GM18498 (cell line): ENCODE measurements around the gene NRG2.

Experiments used
- ATAC-seq: cut with Tn5 transposase; IDR thresholded peaks from one replicate; pipeline ENCODE4 v1.9.1; 2021; ENCODE audit warnings: mild to moderate bottlenecking, moderate library complexity; ENCODE audit not compliant: unreplicated experiment

Gene NRG2

DNA sequence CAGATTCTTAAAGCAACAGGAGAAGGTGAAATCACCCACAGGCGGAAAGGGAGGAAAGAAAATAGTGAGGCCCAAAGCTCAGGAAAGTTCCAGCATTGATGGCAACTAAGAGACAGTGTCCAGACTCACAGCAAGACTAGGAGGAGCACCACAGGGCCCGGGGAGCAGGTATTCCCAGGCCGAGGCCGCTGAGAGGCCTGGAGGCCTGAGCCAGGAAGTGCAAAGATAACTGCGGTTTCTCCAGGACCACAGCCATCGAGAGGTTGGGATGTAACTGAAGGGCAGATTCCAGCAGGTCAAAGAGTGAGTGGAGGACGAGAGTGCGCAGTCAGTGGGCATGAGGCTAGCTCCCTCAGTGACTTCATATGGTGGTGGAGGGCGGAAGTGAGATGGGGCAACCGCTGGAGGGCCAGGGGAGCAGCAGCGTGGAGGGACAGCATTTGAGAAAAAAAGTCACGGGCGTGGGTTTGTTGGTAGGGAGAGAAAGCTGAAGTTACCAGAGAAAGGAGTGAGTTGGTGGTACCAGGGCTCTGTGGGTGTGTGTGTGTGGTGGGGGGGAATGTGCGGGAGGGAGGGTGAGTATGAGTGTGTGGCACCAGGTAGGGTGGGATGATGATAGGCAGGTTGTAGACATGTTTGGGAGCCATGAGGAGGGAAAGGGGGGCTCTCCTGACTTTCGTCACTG, 157.8 kb downstream of the NRG2 start:
- no peak for ATAC-seq

DNA sequence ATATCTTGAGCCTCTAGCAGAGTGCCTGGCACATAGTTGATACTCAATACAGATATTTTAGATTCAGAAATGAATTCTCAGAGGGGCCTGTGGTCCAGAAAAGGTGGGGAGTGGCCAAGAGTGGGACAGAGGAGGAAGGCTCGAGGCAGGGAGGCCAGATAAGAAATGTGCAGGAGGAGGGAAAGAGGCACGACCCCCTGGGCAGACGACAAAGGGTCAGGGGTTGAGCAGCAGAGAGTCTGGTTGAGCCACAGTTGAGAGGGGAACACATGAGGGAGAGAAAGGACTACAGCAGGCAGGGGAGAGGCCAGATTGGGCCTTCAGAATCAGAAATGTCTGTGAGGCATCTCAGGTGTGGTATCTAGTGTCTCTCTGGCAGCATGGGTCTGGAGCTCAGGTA, 158.4 kb downstream of the NRG2 start:
- ATAC-seq = no peak

DNA sequence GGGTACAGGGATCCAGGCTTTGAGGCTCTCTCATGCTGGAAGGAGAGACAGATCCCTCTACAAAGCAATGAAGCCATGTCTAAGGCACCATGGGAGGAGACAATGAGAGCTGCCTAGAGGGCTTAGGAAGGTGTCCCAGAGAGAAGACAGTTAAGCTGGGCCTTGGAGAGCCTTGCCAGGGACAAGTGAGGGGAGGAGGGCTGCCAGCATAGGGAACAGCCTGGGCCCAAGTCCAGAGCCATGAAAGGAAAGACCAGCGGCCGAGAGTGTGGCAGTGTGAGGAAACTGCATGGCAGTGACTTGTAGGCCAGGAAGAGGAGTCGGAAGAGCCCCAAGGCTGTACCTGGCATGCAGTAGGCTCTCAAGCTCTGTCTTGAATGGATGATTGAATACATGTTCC, 159.0 kb downstream of the NRG2 start:
- ATAC-seq = no peak

DNA sequence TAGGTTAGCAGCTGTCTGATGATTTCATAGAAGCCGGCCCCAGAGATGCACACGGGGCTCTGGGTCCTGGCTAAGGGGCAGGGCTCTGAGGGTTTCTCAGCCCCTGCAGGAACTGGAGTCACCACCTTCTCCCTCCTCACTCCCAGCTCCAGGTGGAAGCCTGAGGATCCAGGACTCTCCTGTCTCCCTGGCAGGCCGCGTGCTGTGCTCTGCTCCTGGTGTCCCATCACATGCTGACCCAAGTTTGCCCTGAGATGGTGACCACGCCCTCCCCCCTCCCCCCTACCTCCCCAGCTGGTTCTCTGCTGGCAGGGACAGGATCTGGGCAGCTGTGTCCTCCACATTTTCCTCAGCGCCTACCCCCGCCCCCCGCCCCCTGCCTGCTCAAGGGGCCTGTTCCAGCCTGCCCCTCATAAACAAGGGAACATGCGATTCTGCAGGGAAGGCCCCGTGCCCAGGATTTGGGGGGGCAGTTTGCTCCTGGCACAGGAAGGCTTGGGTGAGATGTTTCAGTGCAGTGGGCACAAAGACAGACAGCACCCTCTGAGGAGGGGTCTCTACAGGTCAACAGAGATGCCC, 160.0 kb downstream of the NRG2 start:
- no peak for ATAC-seq

DNA sequence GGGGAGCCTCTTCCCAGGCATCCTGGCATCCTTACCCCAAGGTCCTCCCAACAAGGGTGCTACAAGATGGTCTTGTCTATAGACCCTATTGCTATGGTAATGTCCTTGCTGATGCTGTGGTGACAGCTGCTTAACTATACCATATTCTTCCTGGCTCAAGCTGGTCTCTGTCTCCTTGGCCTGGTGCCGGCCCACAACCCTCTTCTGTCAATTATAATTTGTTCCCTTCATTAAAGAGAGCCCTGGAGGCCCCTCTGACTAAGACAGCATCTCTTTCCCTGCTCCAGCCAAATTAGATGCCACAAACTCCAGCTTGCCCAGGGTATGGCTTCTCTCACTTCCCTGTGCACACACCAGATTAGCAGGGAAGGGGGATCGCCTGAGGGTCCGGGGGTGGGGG, 160.8 kb downstream of the NRG2 start:
- ATAC-seq = no peak

DNA sequence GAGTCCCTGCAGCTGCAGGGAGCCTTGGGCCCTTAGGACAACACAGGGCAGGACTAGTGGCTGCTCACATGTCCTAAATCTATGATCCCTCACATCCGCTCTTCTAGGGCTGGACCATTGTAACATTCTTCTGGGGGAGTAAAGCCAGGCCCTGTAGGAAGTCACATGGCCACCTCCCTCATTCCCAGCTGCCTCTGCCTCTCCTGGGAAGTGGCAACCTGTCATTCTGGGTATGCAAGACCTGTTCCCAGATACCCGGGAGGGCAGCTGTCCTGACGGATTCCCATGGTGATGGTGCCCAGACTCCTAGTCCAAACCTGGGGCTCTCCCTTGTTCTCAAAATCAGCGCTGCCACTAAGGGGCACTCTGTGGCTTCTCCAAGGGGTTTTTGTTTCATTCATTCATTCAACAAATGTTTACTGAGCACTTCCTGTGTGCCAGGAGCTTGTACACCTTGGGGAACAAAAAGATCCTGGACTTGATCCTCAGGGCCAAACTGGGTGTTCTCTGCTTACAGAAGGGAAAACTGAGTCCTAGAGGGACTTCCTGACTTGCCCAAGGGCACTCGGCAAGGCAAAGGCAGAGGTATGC, 161.9 kb downstream of the NRG2 start:
- no peak for ATAC-seq

DNA sequence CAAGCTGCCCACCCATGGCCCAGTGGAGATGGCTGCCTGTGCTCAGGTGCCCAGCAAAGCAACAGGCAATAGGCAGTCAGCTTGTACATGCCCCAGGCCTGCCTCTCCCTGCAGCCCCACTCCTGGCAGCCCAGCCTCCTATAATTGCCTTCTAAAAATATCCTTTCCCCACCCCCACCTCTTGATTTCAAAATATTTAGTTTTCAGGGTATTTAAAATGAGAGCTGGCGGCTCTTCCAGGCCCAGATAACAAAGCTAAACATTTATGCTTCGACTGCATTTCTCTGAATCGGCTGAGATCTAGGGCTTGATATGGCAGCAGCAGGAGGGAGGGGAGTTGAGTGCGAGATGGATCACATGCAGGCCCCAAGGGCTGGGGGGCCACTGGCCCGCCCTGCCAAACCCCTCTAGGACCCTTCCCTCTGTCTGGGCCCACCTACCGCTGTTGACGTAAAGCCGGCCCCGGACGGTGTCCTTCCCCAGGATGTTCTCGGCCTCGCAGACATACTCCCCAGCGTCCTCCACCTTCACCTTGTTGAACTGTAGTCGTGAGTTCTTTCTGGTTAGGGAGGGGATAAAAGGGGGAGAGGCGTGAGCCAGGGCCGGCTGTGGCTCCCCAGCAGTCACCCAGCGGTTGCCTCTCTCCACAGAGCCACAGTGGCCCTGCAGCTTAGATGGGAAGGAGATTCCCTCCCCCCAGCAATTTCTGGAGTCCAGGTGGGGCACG, 162.5 kb downstream of the NRG2 start:
- no peak for ATAC-seq

DNA sequence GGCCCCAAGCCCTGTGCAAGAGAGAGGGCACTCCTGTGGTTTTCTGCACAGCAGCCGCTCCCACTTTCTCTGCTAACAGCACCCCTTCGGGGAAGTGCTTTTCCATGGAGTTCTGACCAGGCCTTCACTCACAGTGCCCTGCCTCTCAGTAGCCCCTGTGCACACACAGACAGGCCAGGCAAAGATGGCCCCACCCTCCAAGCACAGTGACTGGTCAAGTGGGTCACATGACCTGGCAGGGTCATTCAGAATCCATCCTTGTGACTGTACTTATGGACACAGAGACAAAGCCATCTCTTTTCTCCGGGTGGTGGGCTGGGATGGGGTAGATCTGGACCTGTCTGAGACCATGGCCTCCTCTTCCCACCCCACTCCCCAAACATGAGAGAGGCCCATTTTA, 165.0 kb downstream of the NRG2 start:
- no peak for ATAC-seq

DNA sequence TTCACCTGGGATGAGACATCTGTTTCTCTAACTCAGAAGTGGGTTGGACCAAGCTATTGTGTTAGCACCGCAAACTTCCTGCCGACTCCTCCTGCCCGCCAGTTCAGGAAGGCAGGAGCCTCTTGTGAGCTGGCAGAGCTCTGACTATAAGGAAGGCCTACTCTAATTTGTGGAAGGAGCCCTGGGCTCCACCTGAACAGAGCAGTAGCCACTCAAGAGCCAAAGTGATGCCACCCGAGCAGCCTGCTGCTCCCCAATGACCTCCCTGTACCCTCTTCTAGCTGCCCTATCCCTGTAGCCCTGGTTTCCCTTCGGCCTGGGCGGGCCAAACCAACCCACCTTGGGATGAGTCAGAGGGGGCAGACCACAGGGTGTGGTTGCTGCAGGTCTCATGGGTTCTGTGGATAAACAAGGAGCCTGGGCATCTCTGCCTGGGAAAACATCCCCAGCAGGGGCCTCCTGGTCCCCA, 165.9 kb downstream of the NRG2 start:
- ATAC-seq = no peak

DNA sequence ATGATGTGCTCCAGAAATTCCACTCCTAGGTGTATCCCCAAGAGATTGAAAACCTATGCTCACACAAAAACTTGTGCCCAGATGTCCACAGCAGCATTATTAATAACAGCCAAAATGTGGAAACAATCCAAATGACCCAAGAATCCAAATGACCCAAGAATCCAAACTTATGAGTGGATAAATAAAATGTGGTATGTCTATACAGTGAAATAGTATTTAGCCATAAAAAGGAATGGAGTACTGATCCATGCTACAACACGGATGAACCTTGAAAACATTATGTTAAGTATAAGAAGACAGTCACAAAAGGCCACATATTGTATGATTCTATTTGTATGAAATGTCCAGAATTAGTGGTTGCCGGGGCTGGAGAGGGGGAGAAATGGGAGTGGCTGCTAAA, 167.1 kb downstream of the NRG2 start:
- ATAC-seq = no peak

DNA sequence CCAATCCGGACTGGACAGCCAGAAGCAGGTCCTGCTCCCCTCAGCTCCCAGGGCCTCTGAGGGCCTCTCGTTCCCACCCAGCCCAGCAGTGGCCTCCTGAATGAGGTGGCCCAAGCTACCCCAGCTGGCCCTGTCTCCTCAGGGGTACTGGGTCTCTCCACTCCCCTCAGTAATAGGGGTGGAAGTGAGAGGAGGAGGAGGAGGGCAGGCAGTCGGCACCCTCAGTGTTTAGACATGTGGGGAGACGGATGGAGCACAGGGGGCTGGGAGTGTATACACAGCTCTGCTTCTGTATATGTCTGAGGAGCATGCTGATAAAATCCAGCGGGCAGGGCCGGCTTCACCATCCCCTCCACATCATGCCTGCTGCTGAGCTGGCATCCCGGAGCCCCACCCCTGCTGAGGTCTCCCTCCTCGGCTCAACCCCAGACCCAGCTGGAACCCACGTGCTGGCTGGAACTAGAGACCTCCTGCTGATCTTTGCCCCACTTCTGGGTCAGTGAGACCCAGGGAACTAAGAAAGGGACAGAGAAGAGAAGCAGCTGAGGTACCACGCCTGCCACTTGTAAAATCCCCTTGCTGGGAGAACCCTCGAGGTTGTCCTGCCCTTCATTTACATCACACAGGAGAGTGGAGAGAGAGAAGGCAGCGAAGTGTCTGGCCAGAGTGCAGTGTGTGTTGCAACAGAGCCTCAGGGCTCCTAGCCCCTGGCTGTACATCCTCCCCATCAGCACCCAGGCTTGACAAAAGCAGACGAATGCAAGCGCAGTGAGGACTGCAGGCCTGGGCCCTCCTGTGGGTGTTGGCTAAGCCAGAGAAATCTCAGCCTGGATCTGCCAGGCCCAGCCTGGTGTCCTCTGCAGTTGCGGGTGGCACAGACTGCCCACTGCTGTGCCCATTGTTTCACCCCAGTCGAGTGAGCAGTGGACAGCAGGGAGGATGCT, 170.0 kb downstream of the NRG2 start:
- no peak for ATAC-seq

DNA sequence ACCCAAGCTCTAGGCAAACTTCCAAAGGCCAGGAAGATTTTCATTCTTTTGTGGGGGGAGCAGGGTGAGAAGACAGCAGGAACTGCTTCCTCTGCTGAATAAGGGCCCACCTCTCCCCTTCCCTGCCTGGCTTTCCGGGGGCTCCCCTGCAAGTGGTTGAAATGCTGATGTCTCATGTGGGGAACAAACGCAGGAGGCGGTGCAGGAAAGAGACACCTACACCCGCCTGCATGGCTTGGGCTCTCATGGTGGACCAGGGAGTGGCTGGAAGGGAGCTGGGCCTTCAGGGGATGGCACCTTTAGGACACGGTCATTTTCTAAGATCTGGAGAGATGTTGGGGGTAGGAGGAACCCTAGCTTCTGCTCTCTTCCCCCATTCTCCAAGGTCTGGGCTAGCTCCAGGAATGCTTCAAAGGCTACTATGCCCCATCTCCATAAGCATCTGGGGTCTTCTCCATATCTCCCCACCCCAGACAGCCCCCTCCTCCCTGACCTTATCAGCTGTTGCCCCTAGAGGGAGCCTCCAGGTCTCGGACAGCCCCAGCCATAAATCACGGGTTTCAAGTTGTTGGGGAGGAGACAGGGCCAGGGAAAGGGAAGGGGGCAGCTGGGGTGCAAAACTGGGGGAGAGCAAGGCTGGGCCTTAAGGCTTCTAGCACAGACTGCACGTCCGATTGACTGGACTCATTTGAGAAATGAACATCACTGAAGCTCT, 170.9 kb downstream of the NRG2 start:
- no peak for ATAC-seq

DNA sequence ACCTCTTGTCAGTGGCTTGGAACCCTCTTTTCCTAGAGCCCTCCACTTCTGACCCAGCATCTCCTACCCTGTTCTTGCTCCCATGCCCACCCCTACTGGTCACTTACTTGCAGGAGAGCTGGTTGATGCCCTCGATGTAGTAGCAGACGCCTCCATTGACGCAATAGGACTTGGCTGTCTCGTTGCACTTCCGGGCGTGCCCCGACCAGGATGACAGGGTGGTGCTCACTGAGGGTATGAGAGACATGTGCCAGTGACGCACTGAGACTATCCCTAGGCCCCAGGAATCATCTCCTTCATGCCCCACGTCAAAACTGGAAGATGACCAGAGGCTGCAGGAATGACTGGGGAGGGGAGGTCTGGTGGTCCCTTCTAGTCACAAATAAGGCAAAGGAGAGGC, 171.5 kb downstream of the NRG2 start:
- no peak for ATAC-seq

DNA sequence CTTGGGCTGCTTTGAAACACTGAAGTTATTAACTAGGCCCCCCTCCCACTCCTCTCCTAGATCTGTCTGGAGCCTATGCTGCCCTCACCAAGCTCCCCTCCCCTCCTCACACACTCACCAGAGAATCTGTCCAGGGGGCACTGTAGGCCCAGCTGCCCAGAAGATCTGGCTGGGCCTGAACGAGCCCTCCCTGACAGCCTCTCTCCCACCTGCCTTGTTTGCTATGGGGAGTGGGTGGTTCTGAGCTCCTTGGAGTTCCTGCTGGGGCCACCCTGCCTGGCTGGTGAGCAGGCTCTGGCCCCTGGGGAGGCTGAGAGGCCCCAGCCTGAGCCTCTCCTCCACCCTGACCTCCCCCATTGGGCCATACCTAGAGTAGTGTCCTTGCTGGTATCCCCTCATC, 172.4 kb downstream of the NRG2 start:
- no peak for ATAC-seq

DNA sequence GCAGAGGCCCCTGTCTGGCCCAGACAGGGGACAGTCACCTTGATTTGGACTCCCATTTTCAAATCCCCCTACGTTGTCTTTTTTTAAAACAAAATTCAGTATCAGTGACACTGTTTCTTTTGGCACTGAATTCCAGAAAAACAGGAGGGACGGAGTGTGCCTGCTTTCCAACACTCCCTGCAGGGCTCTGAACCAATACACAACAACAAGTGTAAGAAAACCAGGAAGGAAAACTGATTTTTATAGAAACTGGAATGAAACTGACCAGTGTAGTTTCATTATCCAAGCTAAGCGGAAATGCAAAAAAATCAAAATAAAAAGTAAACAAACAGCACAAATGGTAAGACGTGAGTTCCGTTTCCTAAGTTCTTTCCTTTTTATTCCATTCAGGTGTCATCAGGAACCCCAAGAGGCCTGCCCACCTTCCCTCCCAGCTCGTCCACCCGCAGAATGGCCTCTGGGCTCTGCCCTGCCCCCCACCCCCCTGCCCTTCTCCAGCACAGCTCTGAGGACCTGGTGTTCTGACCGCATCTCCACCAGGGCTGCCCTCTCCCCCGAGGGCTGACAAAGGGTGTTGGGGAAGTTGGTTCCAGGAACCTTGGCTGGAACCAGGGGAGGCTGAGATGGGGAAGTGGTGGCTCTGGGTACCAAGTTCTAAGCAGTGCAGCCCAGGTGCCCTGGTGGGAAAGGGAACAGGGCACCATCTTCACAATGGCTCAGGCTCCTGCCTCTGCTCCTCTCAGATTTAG, 173.9 kb downstream of the NRG2 start:
- no peak for ATAC-seq

DNA sequence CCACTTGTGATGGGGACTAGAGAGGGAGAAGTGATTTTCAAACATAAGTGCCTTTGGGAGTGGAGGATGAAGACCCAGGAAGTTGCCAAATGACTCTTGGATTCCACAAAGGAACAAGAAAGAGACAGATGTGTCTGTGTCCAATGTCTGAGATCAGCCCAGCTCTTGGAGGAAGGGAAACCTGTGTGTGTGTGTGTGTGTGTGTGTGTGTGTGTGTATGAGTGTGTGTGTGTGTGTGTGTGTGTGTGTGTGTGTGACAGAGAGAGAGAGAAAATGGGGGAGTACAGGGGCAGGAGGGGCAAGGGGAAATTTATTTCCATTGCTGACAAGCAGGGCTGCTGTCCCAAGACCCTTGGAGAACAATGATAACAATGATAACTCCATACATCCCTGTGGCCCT, 175.5 kb downstream of the NRG2 start:
- ATAC-seq = no peak

DNA sequence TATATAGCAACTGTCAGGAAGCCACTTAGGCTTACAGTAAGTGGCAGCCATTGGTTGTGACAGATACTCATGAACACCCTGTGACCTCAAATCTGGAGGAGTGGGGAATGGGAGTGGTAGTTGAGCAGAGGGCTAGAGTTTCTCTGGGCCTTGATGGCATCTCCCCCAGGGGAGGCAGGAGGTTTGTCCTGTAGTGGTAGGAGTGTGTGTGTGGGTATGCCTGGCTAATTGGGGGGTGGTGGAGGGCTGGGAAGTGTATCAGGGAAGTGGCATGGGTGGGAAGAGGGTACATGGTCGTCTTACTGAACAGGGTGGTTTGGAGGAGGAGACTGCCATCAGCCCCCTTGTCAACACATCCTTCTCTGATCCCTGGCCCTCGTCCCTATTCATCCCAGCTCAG, 176.0 kb downstream of the NRG2 start:
- no peak for ATAC-seq

DNA sequence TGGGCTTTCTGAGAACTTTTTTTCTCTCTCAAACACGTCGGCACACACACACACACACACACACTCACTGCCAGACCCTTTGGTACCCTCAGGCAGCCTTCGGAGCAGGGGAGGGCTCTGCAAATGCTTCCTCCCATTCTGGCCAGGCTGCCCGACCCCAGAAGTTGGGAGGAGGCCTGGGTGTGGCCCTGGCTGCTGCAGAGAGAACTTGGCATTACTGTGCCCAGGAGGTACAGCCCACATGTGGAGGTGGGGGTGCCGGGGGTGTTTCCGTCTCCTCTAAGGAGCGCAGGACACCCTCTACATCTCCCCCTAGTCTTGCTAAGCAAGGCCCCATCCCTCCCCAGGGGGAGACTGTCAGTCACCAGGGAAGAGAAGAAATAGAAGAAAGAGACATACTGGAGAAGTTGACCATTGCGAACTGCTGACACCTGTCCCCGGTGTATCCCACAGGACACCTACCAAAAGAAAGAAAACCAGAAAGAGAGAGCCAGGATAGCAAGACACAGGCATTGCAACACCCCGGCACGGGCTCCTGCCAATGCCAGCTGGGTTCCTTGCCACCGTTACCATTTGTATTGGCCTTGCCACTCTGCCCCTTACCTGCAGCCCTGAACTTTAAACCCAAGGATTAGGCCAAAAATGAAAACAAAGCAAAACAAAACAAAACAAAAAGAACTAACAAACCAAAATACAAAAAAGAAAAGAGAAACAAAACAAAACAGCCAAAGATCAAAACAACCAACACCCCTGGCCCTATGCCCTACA, 178.2 kb downstream of the NRG2 start:
- ATAC-seq = no peak
